HG03108 (cell line): ENCODE results near the gene BID.
"Not testable (repeated sequence)": the region's sequence is repeated elsewhere in the genome, so short reads cannot be mapped to it uniquely, and the experiment has no call there.

ENCODE experiments used
- ATAC-seq: cut with Tn5 transposase; IDR thresholded peaks from one replicate; pipeline ENCODE4 v1.9.1; 2021; ENCODE audit warnings: moderate library complexity; ENCODE audit not compliant: unreplicated experiment

Gene BID

GRCh38 chr22:17705951-17706900 is 68.0 kb downstream of the BID start:
- peak; percentile 82 for ATAC-seq

DNA sequence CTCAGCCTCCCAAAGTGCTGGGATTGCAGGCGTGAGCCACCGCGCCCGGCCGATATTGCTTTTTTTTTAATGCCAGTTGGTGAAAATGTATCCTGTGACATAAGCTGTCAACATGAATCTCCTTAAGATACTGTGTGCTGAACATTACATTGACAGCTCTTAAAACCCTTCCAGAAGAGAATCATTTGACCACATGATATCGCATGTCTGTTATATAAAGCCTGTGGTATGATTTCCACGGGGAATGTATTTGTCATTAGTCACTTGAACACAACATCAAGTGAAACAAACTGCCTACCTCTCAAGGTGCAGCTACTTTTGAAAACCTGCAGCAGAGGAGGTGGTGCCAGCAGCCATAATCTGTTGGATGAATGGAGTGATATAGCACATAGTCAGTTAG is 68.7 kb downstream of the BID start:
- ATAC-seq, result no peak

GRCh38 chr22:17703811-17704210 is 70.5 kb downstream of the BID start:
- no peak for ATAC-seq

DNA sequence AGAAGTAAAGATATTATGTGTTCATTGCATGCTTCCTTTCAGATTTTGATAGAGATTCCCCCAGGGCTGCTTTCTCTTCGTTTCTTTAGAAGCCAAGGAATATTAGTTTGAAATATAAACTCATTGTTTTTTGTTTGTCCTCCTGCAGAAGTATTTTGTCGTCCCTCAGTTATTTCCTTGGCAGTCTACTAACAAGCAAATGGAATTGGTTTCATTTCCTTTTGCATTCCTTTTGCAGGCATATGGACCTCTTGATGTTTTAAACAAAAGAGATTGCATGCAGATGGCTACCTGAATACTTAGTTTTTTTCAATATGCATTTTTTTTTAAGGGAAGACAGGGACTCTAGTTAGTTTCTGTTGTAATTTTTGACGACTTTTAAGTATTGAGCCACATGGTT is 73.5 kb downstream of the BID start:
- no peak for ATAC-seq

DNA sequence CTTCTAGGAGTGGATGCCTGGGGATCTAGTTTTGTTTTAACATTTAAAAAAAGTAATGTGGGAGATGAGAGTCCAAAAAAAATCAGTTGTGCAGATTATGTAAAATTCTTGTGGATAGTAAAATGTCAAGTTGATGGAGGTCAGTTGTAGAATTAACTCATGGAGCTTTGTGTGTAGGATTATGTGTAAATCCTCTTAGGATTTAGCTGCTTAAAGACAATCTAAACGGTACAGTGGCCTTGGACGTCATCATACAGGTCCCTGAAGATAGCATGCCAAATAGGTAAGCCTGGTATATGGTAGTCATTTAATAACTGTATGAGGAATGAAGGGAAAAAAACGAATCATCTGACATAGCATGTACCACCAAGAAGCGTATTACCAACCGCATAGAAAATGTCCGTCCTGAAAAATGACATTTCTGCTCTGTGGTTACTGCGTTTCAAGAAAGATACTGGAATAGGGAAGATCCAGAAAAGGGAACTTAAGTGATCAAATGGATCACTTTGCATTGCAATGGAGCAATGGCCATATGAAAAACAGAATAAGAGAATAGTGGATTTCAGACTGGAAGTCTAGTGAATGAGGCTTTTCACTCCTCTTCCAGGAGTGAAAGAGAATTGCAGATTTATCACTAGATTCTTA is 74.5 kb downstream of the BID start:
- ATAC-seq, result no peak

GRCh38 chr22:17698948-17699347 is 75.3 kb downstream of the BID start:
- no peak for ATAC-seq

DNA sequence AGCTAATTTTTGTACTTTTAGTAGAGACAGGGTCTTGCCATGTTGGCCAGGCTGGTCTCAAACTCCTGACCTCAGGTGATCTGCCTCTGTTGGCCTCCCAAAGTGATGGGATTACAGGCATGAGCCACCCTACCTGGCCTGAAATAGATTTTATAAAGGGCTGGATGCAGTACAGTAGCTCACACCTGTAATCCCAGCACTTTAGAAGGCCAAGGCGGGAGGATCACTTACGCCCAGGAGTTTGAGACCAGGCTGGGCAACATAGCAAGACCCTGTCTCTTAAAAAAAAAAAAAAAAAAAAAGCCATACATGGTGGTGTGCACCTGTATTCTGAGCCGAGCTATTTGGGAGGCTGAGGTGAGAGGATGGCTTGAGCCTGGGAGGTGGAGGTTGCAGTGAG is 76.0 kb downstream of the BID start:
- ATAC-seq, result not testable (repeated sequence)

- ATAC-seq, result not testable (repeated sequence)
Measured at GRCh38 chr22:17697196-17697595, 77.1 kb downstream of the BID start.

GRCh38 chr22:17695986-17696385 is 78.3 kb downstream of the BID start:
- ATAC-seq, result no peak

DNA sequence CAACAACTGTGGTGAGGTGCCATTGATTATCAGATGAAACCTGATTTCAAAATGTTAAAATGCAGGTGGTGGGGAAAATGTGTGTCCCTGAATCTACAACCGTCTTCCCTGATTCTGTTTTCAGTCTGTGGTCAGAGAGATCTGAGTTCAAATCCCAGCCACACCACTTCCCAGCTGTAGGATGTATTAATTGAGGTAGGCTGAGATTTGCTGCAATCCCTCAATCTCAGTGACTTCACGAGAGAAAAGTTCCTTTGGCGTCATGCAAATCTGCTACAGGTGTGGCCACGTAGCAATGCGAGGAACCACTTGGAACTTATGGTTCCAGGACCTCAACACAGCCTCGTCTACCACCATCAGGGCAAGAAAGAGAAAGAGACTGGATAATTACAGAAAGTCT is 79.5 kb downstream of the BID start:
- ATAC-seq, result no peak

- ATAC-seq, result no peak
Measured at GRCh38 chr22:17694193-17694592, 80.1 kb downstream of the BID start.

GRCh38 chr22:17692841-17693240 is 81.4 kb downstream of the BID start:
- no peak for ATAC-seq

- ATAC-seq, result no peak
Measured at GRCh38 chr22:17684245-17684644, 90.0 kb downstream of the BID start.
